Measurements from ENCODE around the gene GAGE10. TPM values are rescaled to one million over a fixed set of nuclear protein-coding genes. Genes with fewer than 3 reads are reported as not detected.
"Not testable (repeated sequence)": the region's sequence is repeated elsewhere in the genome, so short reads cannot be mapped to it uniquely, and the experiment has no call there.

The GAGE10 gene
- total and polyA plus RNA-seq, 9 donors, result not detected

DNA sequence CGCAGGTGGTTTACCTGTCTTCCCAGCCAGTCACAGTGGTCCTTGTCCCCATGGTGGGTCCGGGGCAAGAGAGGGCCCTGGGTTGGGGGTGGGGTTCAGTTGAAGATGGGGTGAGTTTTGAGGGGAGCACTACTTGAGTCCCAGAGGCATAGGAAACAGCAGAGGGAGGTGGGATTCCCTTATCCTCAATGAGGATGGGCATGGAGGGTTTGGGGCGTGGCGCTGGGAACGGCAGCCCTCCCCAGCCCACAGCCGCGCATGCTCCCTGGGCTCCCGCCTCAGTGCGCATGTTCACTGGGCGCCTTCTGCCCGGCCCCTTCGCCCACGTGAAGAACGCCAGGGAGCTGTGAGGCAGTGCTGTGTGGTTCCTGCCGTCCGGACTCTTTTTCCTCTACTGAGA lies 27.8 kb downstream of the GAGE10 start, which contains the start of gene GAGE13:
Gene GAGE13 (plus strand): TSS at position 301 of the 400 bp plus-strand sequence. CDS start 1,156 bp downstream, outside the sequence.
- H3K4me3 ChIP-seq; DNase-seq; H3K4me1 ChIP-seq (ENCODE audit: insufficient read depth); intact Hi-C loops (cut with DNase I); H3K9me3 ChIP-seq; H3K36me3 ChIP-seq; H3K27me3 ChIP-seq; H3K27ac ChIP-seq: not testable (repeated sequence)
- WGBS, 3 donors, result no CpG with 5 or more reads among the region's 16 CpGs

DNA sequence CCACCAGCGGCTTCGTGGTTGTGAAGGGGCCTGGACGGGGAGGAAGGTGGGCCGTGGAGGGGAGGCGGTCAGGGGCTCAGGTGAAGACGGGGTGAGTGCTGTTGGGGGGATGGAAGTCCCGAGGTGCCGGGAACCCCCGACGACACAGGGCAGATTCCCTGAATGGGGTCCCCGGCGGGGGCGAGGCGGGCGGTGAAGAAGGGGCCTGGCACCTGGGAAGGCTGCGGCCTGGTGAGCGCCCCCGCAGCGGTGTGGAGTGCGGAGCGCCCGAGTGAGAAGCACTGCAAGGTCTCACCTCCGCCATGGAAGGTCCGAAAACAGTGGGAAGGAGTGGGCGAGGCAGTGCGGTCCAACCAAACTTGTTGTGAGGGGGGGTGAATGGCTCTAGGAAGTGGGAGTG lies 28.4 kb downstream of the GAGE10 start:
- H3K27ac ChIP-seq; intact Hi-C loops (cut with DNase I); H3K36me3 ChIP-seq; H3K4me1 ChIP-seq (ENCODE audit: insufficient read depth); DNase-seq; H3K27me3 ChIP-seq; H3K4me3 ChIP-seq; H3K9me3 ChIP-seq: not testable (repeated sequence)
- 89% methylated on average over 20 of the region's 26 CpGs; no CpG with 5 or more reads in 2 of the 3 donors for WGBS, 3 donors

DNA sequence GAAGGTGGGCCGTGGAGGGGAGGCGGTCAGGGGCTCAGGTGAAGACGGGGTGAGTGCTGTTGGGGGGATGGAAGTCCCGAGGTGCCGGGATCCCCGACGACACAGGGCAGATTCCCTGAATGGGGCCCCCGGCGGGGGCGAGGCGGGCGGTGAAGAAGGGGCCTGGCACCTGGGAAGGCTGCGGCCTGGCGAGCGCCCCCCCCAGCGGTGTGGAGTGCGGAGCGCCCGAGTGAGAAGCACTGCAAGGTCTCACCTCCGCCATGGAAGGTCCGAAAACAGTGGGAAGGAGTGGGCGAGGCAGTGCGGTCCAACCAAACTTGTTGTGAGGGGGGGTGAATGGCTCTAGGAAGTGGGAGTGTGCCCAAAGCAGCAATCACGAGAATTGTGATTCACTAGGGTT lies 38.0 kb downstream of the GAGE10 start:
- H3K4me1 ChIP-seq (ENCODE audit: insufficient read depth); H3K36me3 ChIP-seq; intact Hi-C loops (cut with DNase I); H3K27me3 ChIP-seq; H3K27ac ChIP-seq; H3K9me3 ChIP-seq; H3K4me3 ChIP-seq: not testable (repeated sequence)
- DNase-seq, result peak in 2 of 5 donors; percentile 39 to 45
- 85 to 92% methylated on average over 14 to 20 of the region's 24 CpGs; no CpG with 5 or more reads in 1 of the 3 donors for WGBS, 3 donors

DNA sequence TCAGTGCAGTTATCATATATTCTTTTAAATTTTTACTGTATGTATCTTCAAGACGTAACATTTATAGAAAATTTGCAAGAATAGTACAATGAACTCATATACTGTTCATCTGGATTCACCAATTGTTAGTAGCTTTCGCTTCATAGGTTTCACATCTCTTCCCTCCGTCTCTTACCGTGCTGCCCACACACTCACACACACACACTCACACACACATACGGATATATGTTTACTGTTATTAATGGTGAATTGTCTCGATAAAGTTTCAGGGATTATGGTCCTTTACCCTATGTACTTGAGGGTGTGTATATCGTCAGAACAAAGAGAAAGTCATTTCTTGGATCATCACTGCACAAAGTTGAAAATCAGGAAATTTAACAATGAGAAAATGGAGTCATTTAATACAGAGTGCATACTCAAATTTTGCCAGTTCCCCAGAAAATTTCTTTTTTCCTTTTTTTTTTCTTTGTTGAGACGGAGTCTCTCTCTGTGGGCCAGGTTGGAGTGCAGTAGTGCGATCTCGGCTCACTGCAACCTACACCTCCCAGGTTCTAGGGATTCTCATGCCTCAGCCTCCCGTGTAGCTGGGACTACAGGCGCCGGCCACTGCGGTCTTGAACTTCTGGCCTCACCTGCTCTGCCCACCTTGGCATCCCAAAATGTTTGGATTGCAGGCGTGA lies 41.2 kb downstream of the GAGE10 start:
- DNase-seq; H3K4me3 ChIP-seq; intact Hi-C loops (cut with DNase I); H3K27me3 ChIP-seq; H3K4me1 ChIP-seq (ENCODE audit: insufficient read depth); H3K27ac ChIP-seq; H3K9me3 ChIP-seq; H3K36me3 ChIP-seq: not testable (repeated sequence)
- WGBS, 3 donors, result 69 to 77% (median 76%) methylated on average over 11 to 14 of the region's 15 CpGs

DNA sequence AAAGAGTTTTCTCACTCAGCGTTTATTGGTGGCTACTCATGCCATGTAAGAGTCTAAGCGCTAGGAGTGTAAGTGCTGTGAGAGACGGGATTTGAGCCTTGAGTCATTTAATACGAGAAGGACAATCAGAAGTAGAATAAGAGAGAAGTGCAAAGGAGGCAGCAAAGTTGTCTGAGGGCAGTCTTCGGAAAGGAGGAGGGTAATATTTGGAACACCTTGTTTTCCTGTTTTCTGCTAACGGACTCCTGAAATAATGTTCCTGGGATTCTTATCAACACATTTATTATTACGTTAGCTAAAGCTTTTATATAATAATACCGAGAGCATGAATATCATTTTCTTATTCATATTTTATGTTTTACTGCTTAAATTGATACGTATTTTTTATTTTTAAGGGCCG lies 42.0 kb downstream of the GAGE10 start:
- intact Hi-C loops (cut with DNase I); H3K27ac ChIP-seq; DNase-seq; H3K9me3 ChIP-seq; H3K4me3 ChIP-seq; H3K27me3 ChIP-seq; H3K36me3 ChIP-seq; H3K4me1 ChIP-seq (ENCODE audit: insufficient read depth): not testable (repeated sequence)
- 78 to 90% (median 80%) methylated on average over 6 to 9 of the region's 10 CpGs for WGBS, 3 donors

DNA sequence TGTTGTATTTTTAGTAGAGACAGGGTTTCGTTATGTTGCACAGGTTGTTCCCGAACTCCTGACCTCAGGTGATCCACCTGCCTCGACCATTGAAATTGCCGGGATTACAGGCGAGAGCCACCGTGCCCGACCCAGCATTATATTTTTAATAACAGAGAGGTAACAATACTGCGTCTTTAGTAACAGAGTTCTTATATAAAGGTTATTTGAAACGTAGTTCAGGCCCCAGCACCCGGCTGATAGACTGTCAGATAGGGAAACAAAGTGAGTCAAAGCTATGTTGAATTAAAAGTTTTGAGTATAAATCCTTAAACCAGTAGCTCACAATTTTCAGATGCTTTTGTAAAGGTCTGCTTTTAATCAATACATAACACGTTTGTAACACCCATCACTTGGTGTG lies 42.7 kb downstream of the GAGE10 start:
- H3K36me3 ChIP-seq; H3K4me1 ChIP-seq (ENCODE audit: insufficient read depth); H3K9me3 ChIP-seq; DNase-seq; H3K27me3 ChIP-seq; intact Hi-C loops (cut with DNase I); H3K4me3 ChIP-seq; H3K27ac ChIP-seq: not testable (repeated sequence)
- WGBS, 3 donors, result 83 to 84% (median 84%) methylated on average over 7 to 11 of the region's 11 CpGs

Other genes with a start within 250 kb of the GAGE10 start
- gene CCDC120, start 244.6 kb upstream of the GAGE10 start, total RNA-seq, result 10 to 100 TPM in 3 of 7 donors, 1 to 10 TPM in 4; 3.3 to 11.2 (median 9.9) TPM
- gene CCDC120, start 244.6 kb upstream of the GAGE10 start, polyA plus RNA-seq, result 1 to 10 TPM; 3.8 to 4.6 TPM
- 10 to 100 TPM; 14.4 to 54.0 (median 29.3) TPM for gene PRAF2, start 229.6 kb upstream of the GAGE10 start, total RNA-seq
- gene PRAF2, start 229.6 kb upstream of the GAGE10 start, polyA plus RNA-seq, result 10 to 100 TPM; 29.1 to 51.2 TPM
- 10 to 100 TPM; 55.3 to 89.7 (median 76.5) TPM for gene WDR45, start 223.8 kb upstream of the GAGE10 start, total RNA-seq
- gene WDR45, start 223.8 kb upstream of the GAGE10 start, polyA plus RNA-seq, result 10 to 100 TPM; 56.1 to 80.4 TPM
- gene GPKOW, start 179.9 kb upstream of the GAGE10 start, total RNA-seq, result 10 to 100 TPM; 17.2 to 25.5 (median 20.9) TPM
- gene GPKOW, start 179.9 kb upstream of the GAGE10 start, polyA plus RNA-seq, result 10 to 100 TPM; 13.7 to 18.3 TPM
- gene MAGIX, start 140.9 kb upstream of the GAGE10 start, total RNA-seq, result 10 to 100 TPM in 1 of 7 donors, 1 to 10 TPM in 6; 1.3 to 22.5 (median 2.0) TPM
- under 1 TPM; 0.32 to 0.82 TPM for gene MAGIX, start 140.9 kb upstream of the GAGE10 start, polyA plus RNA-seq
- gene PLP2, start 131.7 kb upstream of the GAGE10 start, total RNA-seq, result 100 to 1,000 TPM in 5 of 7 donors, 10 to 100 TPM in 2; 16.3 to 116 (median 105) TPM
- gene PLP2, start 131.7 kb upstream of the GAGE10 start, polyA plus RNA-seq, result 100 to 1,000 TPM in 1 of 2 donors, 10 to 100 TPM in 1; 92.6 to 244 TPM
- 10 to 100 TPM in 6 of 7 donors, 1 to 10 TPM in 1; 9.1 to 15.1 (median 11.5) TPM for gene PRICKLE3, start 117.3 kb upstream of the GAGE10 start, total RNA-seq
- gene PRICKLE3, start 117.3 kb upstream of the GAGE10 start, polyA plus RNA-seq, result 1 to 10 TPM; 3.5 to 5.5 TPM
- 1 to 10 TPM in 6 of 7 donors, under 1 TPM in 1; 0.69 to 3.3 (median 1.3) TPM for gene SYP, start 103.5 kb upstream of the GAGE10 start, total RNA-seq
- gene SYP, start 103.5 kb upstream of the GAGE10 start, polyA plus RNA-seq, result 1 to 10 TPM; 1.9 to 3.1 TPM
- gene CACNA1F, start 70.3 kb upstream of the GAGE10 start, total RNA-seq, result under 1 TPM in 5 of 7 donors, not detected in 2; 0.10 to 0.23 (median 0.15) TPM
- under 1 TPM; 0.02 to 0.32 TPM for gene CACNA1F, start 70.3 kb upstream of the GAGE10 start, polyA plus RNA-seq
- gene CCDC22, start 68.2 kb upstream of the GAGE10 start, total RNA-seq, result 10 to 100 TPM in 6 of 7 donors, 1 to 10 TPM in 1; 7.9 to 15.7 (median 11.5) TPM
- 10 to 100 TPM in 1 of 2 donors, 1 to 10 TPM in 1; 2.8 to 10.8 TPM for gene CCDC22, start 68.2 kb upstream of the GAGE10 start, polyA plus RNA-seq
- gene FOXP3, start 38.9 kb upstream of the GAGE10 start, total RNA-seq, result under 1 TPM in 4 of 7 donors, not detected in 3; 0.10 to 0.60 (median 0.33) TPM
- gene FOXP3, start 38.9 kb upstream of the GAGE10 start, polyA plus RNA-seq, result under 1 TPM; 0.10 to 0.25 TPM
- gene PPP1R3F, start 33.9 kb upstream of the GAGE10 start, total RNA-seq, result 10 to 100 TPM in 5 of 7 donors, 1 to 10 TPM in 2; 8.3 to 16.1 (median 12.3) TPM
- 1 to 10 TPM; 1.7 to 5.5 TPM for gene PPP1R3F, start 33.9 kb upstream of the GAGE10 start, polyA plus RNA-seq
- gene GAGE12J, start 18.4 kb downstream of the GAGE10 start, total RNA-seq, result not detected
- not detected for gene GAGE12J, start 18.4 kb downstream of the GAGE10 start, polyA plus RNA-seq
- gene GAGE13, start 27.9 kb downstream of the GAGE10 start, total RNA-seq, result under 1 TPM in 1 of 7 donors, not detected in 6; 0.69 TPM
- gene GAGE13, start 27.9 kb downstream of the GAGE10 start, polyA plus RNA-seq, result not detected
- gene GAGE12C, start 228.5 kb downstream of the GAGE10 start, total RNA-seq, result not detected
- not detected for gene GAGE12C, start 228.5 kb downstream of the GAGE10 start, polyA plus RNA-seq
- not detected for gene GAGE12D, start 238.1 kb downstream of the GAGE10 start, total RNA-seq
- not detected for gene GAGE12D, start 238.1 kb downstream of the GAGE10 start, polyA plus RNA-seq
- not detected for gene GAGE12E, start 247.6 kb downstream of the GAGE10 start, total RNA-seq
- not detected for gene GAGE12E, start 247.6 kb downstream of the GAGE10 start, polyA plus RNA-seq